Smooth muscle cell (in vitro differentiated cells): ENCODE data around the gene SUSD5. TPM values are rescaled to one million over a fixed set of nuclear protein-coding genes. Genes with fewer than 3 reads are reported as not detected.

Experiments used
- DNase-seq: peaks from one replicate; lab custom pipeline; 2025; ENCODE audit not compliant: unreplicated experiment; lab: John Stamatoyannopoulos, UW
- H2AFZ ChIP-seq: fragments of 200-600 bp; sonication (generic); 2 replicates; pipeline ENCODE4 v1.6.0; 2016; ENCODE audit warnings: antibody characterized with exemption, low read depth, mild to moderate bottlenecking
- H3F3A ChIP-seq: fragments of 200-600 bp; sonication (generic); 2 replicates; pipeline ENCODE4 v1.6.0; 2017; ENCODE audit warnings: antibody characterized with exemption, low read depth
- H3K27ac ChIP-seq: fragments of 200-600 bp; sonication (generic); 2 replicates; pipeline ENCODE4 v1.5.1; 2016; ENCODE audit warnings: low read depth, mild to moderate bottlenecking
- H3K27me3 ChIP-seq: fragments of 200-600 bp; sonication (generic); 2 replicates; pipeline ENCODE4 v1.6.1; 2016; ENCODE audit warnings: low read depth, mild to moderate bottlenecking
- H3K36me3 ChIP-seq: fragments of 200-600 bp; sonication (generic); 2 replicates; pipeline ENCODE4 v1.5.1; 2016; ENCODE audit warnings: low read depth
- H3K4me1 ChIP-seq: fragments of 200-600 bp; sonication (generic); 2 replicates; pipeline ENCODE4 v1.5.1; 2016; ENCODE audit warnings: low read depth
- H3K4me2 ChIP-seq: fragments of 200-600 bp; sonication (generic); 2 replicates; pipeline ENCODE4 v1.6.0; 2016; ENCODE audit warnings: mild to moderate bottlenecking
- H3K4me3 ChIP-seq: fragments of 200-600 bp; sonication (generic); 2 replicates; pipeline ENCODE4 v1.5.1; 2016; ENCODE audit warnings: mild to moderate bottlenecking
- H3K79me2 ChIP-seq: fragments of 200-600 bp; sonication (generic); 2 replicates; pipeline ENCODE4 v1.6.0; 2016; ENCODE audit warnings: low read depth, mild to moderate bottlenecking
- H3K9ac ChIP-seq: fragments of 200-600 bp; sonication (generic); 2 replicates; pipeline ENCODE4 v1.6.0; 2016; ENCODE audit warnings: low read depth
- H3K9me3 ChIP-seq: fragments of 200-600 bp; sonication (generic); replicated peaks from 2 replicates; pipeline ENCODE4 v1.5.1; 2016; ENCODE audit warnings: low read depth
- H4K20me1 ChIP-seq: fragments of 200-600 bp; sonication (generic); 2 replicates; pipeline ENCODE4 v1.6.0; 2016; ENCODE audit warnings: low read depth
- CTCF ChIP-seq: fragments of 200-600 bp; sonication (generic); IDR thresholded peaks from 2 replicates; pipeline ENCODE4 v1.5.1; 2017; ENCODE audit warnings: borderline replicate concordance, mild to moderate bottlenecking, antibody characterized with exemption; ENCODE audit not compliant: insufficient read depth, poor library complexity, severe bottlenecking
- WGBS: methylation state at CpG from one replicate; pipeline ENCODE4 v1.1.7; 2016; ENCODE audit warnings: low lambda C conversion rate; 5-methylcytosine and 5-hydroxymethylcytosine counted together
- polyA plus RNA-seq: library from polyadenylated mRNA; unstranded; fragments of >200 nt; fragmentation: Nextera tagmentation; extraction: Ambion mirVana; gene quantifications from 2 replicates; pipeline ENCODE4 v1.2.1, GENCODE V29; 2016
- total RNA-seq: library from RNA; depleted of rRNA; stranded (reverse); fragments of >200 nt; gene quantifications from 2 replicates; pipeline ENCODE4 v1.2.3, GENCODE V29; 2014

Gene SUSD5
- total and polyA plus RNA-seq, 2 experiments from 2014 or later: 1.4 to 1.6 TPM

GRCh38 chr3:33152363-33153360, 65.9 kb downstream of the SUSD5 start:
- Histone ChIP-seq H3K27ac (no peak overlapping the region), H2AFZ (no peak overlapping the region), H3F3A (no peaks in the 10 kb centered on the region), H3K9me3 (no peaks in the 10 kb centered on the region), H3K36me3 (no peaks in the 10 kb centered on the region), H3K4me2 (no peak overlapping the region), H3K4me1 (no peaks in the 10 kb centered on the region), H3K27me3 (no peaks in the 10 kb centered on the region), H4K20me1 (no peaks in the 10 kb centered on the region), H3K79me2 (no peaks in the 10 kb centered on the region), H3K4me3 (no peak overlapping the region), H3K9ac (no peak overlapping the region)
- DNase-seq: no peak
- no peak for TF ChIP-seq CTCF
- WGBS: 93% methylated on average over 19 of the region's 19 CpGs

- no peaks in the 10 kb centered on the region for H3K27me3 ChIP-seq
- no peaks in the 10 kb centered on the region for H3K36me3 ChIP-seq
- WGBS: 97% methylated on average over 5 of the region's 6 CpGs
- H3K4me1 ChIP-seq: peaks cover 7% of the 10 kb centered on the region
- no peak for DNase-seq
- H3K4me2 ChIP-seq: no peak overlapping the region
- H3F3A ChIP-seq: no peaks in the 10 kb centered on the region
- no peak overlapping the region for H3K27ac ChIP-seq
- no peak overlapping the region for H2AFZ ChIP-seq
- no peak for TF ChIP-seq CTCF
- H3K9me3 ChIP-seq: no peaks in the 10 kb centered on the region
- no peaks in the 10 kb centered on the region for H4K20me1 ChIP-seq
- no peak overlapping the region for H3K4me3 ChIP-seq
- no peak overlapping the region for H3K9ac ChIP-seq
- H3K79me2 ChIP-seq: no peaks in the 10 kb centered on the region
These were observed 69.3 kb downstream of the SUSD5 start for GRCh38 chr3:33149342-33149741.

DNA sequence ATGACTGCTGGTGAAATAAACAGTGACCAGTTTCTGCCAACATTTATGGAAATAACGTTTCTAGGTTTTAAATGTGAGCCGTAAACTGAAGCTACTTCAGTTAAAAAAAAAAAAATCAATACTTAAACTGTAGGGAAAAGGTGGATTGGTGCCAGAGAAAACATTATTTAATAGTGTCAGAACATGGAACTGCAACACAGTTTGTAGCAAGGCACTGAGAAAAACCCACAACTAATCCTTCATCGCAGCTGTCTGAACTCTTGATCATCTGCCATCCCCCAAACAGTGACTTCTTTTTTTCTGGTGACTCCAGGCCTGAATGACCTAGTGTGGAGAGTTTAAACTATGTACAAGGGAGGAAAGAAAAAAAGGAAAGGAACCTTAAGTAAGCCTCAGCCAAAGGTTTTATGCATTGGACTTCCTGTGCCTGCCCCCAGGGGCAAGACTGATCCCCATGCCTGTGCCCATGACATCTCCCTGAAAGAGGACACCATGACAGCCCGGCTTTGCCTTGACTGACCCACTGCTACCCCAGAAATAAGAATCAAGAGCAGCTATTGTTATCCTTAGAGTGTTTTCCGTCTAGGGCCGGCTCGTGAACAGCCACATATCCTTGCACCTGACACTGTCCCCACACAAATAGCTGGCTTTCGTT, 71.7 kb downstream of the SUSD5 start:
- Histone ChIP-seq H2AFZ (no peak overlapping the region), H3K27ac (no peak overlapping the region), H3K4me1 (peaks cover 7% of the 10 kb centered on the region), H3K36me3 (peaks cover 5% of the 10 kb centered on the region), H3K27me3 (no peaks in the 10 kb centered on the region), H3K9ac (no peak overlapping the region), H4K20me1 (no peaks in the 10 kb centered on the region), H3K9me3 (no peaks in the 10 kb centered on the region), H3K4me3 (no peak overlapping the region), H3K4me2 (peak overlapping the region; percentile 30), H3K79me2 (no peaks in the 10 kb centered on the region), H3F3A (no peaks in the 10 kb centered on the region)
- DNase-seq: no peak
- no peak for TF ChIP-seq CTCF
- WGBS: 75% methylated on average over 8 of the region's 8 CpGs
